Loucy (cell line): Measurements from ENCODE around the gene LAPTM5.

ENCODE experiments used
- CTCF ChIP-seq: fragments of 200-600 bp; sonication (generic); conservative IDR thresholded peaks from 2 replicates; pipeline ENCODE4 v1.5.1; 2014; ENCODE audit warnings: mild to moderate bottlenecking, antibody characterized with exemption, low read length
- EZH2phosphoT487 ChIP-seq: fragments of 200-600 bp; IDR thresholded peaks from 2 replicates; pipeline ENCODE4 v1.6.1; 2018; ENCODE audit warnings: antibody characterized with exemption, mild to moderate bottlenecking, moderate library complexity, borderline replicate concordance

- no peak for TF ChIP-seq CTCF
- TF ChIP-seq EZH2phosphoT487, result no peak
These were observed 25.7 kb downstream of the LAPTM5 start for GRCh38 chr1:30731806-30732276.
